Measurements from ENCODE around the gene CR1L.
"Not testable (repeated sequence)": the region's sequence is repeated elsewhere in the genome, so short reads cannot be mapped to it uniquely, and the experiment has no call there.

DNA sequence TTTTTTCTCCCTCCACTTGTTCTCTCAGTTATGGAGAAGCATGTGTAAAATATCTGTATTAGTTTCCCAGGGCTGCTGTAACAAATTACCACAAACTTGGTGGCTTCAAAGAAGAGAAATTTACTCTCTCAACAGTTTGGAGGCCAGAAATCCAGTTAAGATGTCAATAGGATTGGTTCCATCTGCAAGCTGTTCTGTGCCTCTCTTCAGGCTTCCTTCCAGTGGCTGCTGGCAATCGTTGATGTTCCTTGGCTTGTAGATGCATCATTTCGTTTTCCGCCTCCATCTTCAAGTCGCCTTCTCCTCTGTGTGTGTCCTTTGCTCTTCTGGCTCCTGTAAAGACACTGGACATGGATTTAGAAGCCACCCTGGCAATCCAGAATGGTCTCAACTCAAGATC lies 45.6 kb downstream of the CR1L start:
- TF ChIP-seq, protein P1, sequence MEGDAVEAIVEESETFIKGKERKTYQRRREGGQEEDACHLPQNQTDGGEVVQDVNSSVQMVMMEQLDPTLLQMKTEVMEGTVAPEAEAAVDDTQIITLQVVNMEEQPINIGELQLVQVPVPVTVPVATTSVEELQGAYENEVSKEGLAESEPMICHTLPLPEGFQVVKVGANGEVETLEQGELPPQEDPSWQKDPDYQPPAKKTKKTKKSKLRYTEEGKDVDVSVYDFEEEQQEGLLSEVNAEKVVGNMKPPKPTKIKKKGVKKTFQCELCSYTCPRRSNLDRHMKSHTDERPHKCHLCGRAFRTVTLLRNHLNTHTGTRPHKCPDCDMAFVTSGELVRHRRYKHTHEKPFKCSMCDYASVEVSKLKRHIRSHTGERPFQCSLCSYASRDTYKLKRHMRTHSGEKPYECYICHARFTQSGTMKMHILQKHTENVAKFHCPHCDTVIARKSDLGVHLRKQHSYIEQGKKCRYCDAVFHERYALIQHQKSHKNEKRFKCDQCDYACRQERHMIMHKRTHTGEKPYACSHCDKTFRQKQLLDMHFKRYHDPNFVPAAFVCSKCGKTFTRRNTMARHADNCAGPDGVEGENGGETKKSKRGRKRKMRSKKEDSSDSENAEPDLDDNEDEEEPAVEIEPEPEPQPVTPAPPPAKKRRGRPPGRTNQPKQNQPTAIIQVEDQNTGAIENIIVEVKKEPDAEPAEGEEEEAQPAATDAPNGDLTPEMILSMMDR (conservative IDR thresholded peaks at IDR 0.05; ENCODE audit: low read depth in 2 of 2), result not testable (repeated sequence)
- TF ChIP-seq EZH2 (IDR thresholded peaks at IDR 0.05; ENCODE audit: low read depth, unreplicated experiment); EZH2phosphoT487 (IDR thresholded peaks at IDR 0.05; ENCODE audit: unreplicated experiment); POLR2AphosphoS5 (IDR thresholded peaks at IDR 0.05; ENCODE audit: low read depth); ZNF331 (CRISPR knock-in tag; IDR thresholded peaks at IDR 0.05; ENCODE audit: low read depth); NANOG (IDR thresholded peaks at IDR 0.05; ENCODE audit: borderline replicate concordance); CREB1 (CRISPR knock-in tag; IDR thresholded peaks at IDR 0.05; ENCODE audit: low read depth); JUNB (IDR thresholded peaks at IDR 0.05; ENCODE audit: unreplicated experiment); STAT1 (IDR thresholded peaks at IDR 0.05; ENCODE audit: unreplicated experiment); ZNF114 (CRISPR knock-in tag; IDR thresholded peaks at IDR 0.05): not testable (repeated sequence)
- TF ChIP-seq, protein P2, sequence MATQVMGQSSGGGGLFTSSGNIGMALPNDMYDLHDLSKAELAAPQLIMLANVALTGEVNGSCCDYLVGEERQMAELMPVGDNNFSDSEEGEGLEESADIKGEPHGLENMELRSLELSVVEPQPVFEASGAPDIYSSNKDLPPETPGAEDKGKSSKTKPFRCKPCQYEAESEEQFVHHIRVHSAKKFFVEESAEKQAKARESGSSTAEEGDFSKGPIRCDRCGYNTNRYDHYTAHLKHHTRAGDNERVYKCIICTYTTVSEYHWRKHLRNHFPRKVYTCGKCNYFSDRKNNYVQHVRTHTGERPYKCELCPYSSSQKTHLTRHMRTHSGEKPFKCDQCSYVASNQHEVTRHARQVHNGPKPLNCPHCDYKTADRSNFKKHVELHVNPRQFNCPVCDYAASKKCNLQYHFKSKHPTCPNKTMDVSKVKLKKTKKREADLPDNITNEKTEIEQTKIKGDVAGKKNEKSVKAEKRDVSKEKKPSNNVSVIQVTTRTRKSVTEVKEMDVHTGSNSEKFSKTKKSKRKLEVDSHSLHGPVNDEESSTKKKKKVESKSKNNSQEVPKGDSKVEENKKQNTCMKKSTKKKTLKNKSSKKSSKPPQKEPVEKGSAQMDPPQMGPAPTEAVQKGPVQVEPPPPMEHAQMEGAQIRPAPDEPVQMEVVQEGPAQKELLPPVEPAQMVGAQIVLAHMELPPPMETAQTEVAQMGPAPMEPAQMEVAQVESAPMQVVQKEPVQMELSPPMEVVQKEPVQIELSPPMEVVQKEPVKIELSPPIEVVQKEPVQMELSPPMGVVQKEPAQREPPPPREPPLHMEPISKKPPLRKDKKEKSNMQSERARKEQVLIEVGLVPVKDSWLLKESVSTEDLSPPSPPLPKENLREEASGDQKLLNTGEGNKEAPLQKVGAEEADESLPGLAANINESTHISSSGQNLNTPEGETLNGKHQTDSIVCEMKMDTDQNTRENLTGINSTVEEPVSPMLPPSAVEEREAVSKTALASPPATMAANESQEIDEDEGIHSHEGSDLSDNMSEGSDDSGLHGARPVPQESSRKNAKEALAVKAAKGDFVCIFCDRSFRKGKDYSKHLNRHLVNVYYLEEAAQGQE (IDR thresholded peaks at IDR 0.05; ENCODE audit: unreplicated experiment), result not testable (repeated sequence)
- TF ChIP-seq, protein P3, sequence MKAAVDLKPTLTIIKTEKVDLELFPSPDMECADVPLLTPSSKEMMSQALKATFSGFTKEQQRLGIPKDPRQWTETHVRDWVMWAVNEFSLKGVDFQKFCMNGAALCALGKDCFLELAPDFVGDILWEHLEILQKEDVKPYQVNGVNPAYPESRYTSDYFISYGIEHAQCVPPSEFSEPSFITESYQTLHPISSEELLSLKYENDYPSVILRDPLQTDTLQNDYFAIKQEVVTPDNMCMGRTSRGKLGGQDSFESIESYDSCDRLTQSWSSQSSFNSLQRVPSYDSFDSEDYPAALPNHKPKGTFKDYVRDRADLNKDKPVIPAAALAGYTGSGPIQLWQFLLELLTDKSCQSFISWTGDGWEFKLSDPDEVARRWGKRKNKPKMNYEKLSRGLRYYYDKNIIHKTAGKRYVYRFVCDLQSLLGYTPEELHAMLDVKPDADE (IDR thresholded peaks at IDR 0.05), result not testable (repeated sequence)
